GM10847 (cell line): ENCODE results near the gene CRYGB.

Experiments
- POLR2A ChIP-seq: IDR thresholded peaks from 2 replicates; pipeline ENCODE4 v1.6.1; 2011; ENCODE audit not compliant: insufficient read length; ENCODE audit errors: extremely low read depth

The CRYGB gene

GRCh38 chr2:208098267-208098666 lies 47.7 kb downstream of the CRYGB start:
- no peak for TF ChIP-seq POLR2A

GRCh38 chr2:208097801-208098200 lies 48.2 kb downstream of the CRYGB start:
- no peak for TF ChIP-seq POLR2A

GRCh38 chr2:208097313-208097712 lies 48.6 kb downstream of the CRYGB start:
- TF ChIP-seq POLR2A = no peak

- no peak for TF ChIP-seq POLR2A
These were observed 49.9 kb downstream of the CRYGB start for GRCh38 chr2:208096080-208096479.

- TF ChIP-seq POLR2A = no peak
These were observed 52.8 kb downstream of the CRYGB start for GRCh38 chr2:208093128-208093527.
